K562 (cell line): ENCODE results near the gene IL10. TPM values are rescaled to one million over a fixed set of nuclear protein-coding genes. Genes with fewer than 3 reads are reported as not detected.

Experiments
- ARID1B ChIP-seq: fragments of 450-650 bp; IDR thresholded peaks from 2 replicates; pipeline ENCODE4 v1.6.1; 2016; ENCODE audit warnings: antibody characterized with exemption, mild to moderate bottlenecking, inconsistent platforms
- BCOR ChIP-seq: fragments of 450-650 bp; IDR thresholded peaks from 2 replicates; pipeline ENCODE4 v1.6.1; 2016
- CHD2 ChIP-seq: IDR thresholded peaks from 2 replicates; pipeline ENCODE4 v1.6.1; 2011; ENCODE audit warnings: low read depth, low read length
- COPS2 ChIP-seq: fragments of 450-650 bp; conservative IDR thresholded peaks from 2 replicates; pipeline ENCODE4 v1.6.1; 2016; ENCODE audit warnings: mild to moderate bottlenecking, moderate library complexity
- IFI16 ChIP-seq: fragments of 250-450 bp; sonication (Bioruptor Pico); IDR thresholded peaks from 2 replicates; pipeline ENCODE4 v2.1.2; 2022; ENCODE audit warnings: mild to moderate bottlenecking, inconsistent platforms
- RCOR1 ChIP-seq, 2 experiments: IDR thresholded peaks; 2 replicates each; pipeline ENCODE4 v1.6.1; 2012; ENCODE audit warnings: low read depth in 2 of 2, low read length in 2 of 2, borderline replicate concordance in 1 of 2, improper control_type of control experiment in 1 of 2
- WHSC1 ChIP-seq: IDR thresholded peaks from one replicate; pipeline ENCODE4 v1.6.1; 2012; ENCODE audit warnings: low read length, control low read depth, inconsistent platforms
- XRCC3 ChIP-seq: fragments of 450-650 bp; IDR thresholded peaks from 2 replicates; pipeline ENCODE4 v1.6.1; 2017; ENCODE audit warnings: mild to moderate bottlenecking, moderate library complexity
- ZKSCAN1 ChIP-seq: fragments of 150-350 bp; IDR thresholded peaks from 2 replicates; pipeline ENCODE4 v1.6.1; 2016; ENCODE audit warnings: low read depth, low read length
- ZNF780A ChIP-seq: fragments of 250-450 bp; sonication (Bioruptor Pico); IDR thresholded peaks from 2 replicates; pipeline ENCODE4 v1.5.0; 2021; ENCODE audit warnings: mild to moderate bottlenecking
- polyA plus RNA-seq, 8 experiments: library from polyadenylated mRNA; depleted of rRNA in 4 of 8; stranded (reverse) in 5 of 8; unstranded in 3 of 8; fragments of >200 nt; fragmentation: Nextera tagmentation in 2 of 8; fragmentation: Illumina TruSeq in 1 of 8; extraction: Ambion mirVana in 2 of 8; extraction: Trizol in 1 of 8; gene quantifications; 2 replicates each; pipeline versions ENCODE4 v1.2.1 to v1.2.3, GENCODE V29; 2011 to 2014; ENCODE audit warnings: inconsistent platforms in 1 of 8, missing spikeins in 1 of 8
- total RNA-seq, 7 experiments: library from RNA; depleted of rRNA in 6 of 7; stranded (reverse); fragments of >200 nt in 6 of 7; fragmentation: Illumina TruSeq in 2 of 7; extraction: Trizol in 2 of 7; gene quantifications; 2 replicates each; pipeline versions ENCODE4 v1.2.1 to v1.2.3, GENCODE V29; 2011 to 2021; ENCODE audit warnings: low replicate concordance in 1 of 7
- TF ChIP-seq, protein P1 (sequence below), 2 experiments: fragments of 450-650 bp in 1 of 2; sonication (generic) in 1 of 2; formaldehyde crosslinking in 1 of 2; IDR thresholded peaks; 2 replicates each; pipeline versions ENCODE4 v1.7.1 to v1.9.0; 2016 to 2022; ENCODE audit warnings: inconsistent platforms in 1 of 2, mild to moderate bottlenecking in 1 of 2, missing genetic modification reagents in 1 of 2
- TF ChIP-seq, protein P2 (sequence below): sonication (generic); formaldehyde crosslinking; IDR thresholded peaks from 2 replicates; pipeline ENCODE4 v1.8.0; 2023; ENCODE audit warnings: missing genetic modification reagents, mild to moderate bottlenecking, borderline replicate concordance

The IL10 gene
- total and polyA plus RNA-seq, 9 of the 15 experiments (the other 6 are each of a cell fraction or from before 2014, with no cell fraction given) = 0.29 TPM; not detected in 8

- TF ChIP-seq ZKSCAN1 = 0 out of 2 replicates have a peak, but pooled peaks have one; percentile 26
- no peak for TF ChIP-seq CHD2
- TF ChIP-seq WHSC1 = no peak
- no peak for TF ChIP-seq XRCC3
- no peak for TF ChIP-seq IFI16
- no peak for TF ChIP-seq ARID1B
- TF ChIP-seq RCOR1 (IDR thresholded peaks at IDR 0.05; ENCODE audit: borderline replicate concordance in 1 of 2, low read depth in 2 of 2, low read length in 2 of 2) = peak; percentile 46 to 75; a peak in 2 of 4 replicates
- TF ChIP-seq, protein P1, sequence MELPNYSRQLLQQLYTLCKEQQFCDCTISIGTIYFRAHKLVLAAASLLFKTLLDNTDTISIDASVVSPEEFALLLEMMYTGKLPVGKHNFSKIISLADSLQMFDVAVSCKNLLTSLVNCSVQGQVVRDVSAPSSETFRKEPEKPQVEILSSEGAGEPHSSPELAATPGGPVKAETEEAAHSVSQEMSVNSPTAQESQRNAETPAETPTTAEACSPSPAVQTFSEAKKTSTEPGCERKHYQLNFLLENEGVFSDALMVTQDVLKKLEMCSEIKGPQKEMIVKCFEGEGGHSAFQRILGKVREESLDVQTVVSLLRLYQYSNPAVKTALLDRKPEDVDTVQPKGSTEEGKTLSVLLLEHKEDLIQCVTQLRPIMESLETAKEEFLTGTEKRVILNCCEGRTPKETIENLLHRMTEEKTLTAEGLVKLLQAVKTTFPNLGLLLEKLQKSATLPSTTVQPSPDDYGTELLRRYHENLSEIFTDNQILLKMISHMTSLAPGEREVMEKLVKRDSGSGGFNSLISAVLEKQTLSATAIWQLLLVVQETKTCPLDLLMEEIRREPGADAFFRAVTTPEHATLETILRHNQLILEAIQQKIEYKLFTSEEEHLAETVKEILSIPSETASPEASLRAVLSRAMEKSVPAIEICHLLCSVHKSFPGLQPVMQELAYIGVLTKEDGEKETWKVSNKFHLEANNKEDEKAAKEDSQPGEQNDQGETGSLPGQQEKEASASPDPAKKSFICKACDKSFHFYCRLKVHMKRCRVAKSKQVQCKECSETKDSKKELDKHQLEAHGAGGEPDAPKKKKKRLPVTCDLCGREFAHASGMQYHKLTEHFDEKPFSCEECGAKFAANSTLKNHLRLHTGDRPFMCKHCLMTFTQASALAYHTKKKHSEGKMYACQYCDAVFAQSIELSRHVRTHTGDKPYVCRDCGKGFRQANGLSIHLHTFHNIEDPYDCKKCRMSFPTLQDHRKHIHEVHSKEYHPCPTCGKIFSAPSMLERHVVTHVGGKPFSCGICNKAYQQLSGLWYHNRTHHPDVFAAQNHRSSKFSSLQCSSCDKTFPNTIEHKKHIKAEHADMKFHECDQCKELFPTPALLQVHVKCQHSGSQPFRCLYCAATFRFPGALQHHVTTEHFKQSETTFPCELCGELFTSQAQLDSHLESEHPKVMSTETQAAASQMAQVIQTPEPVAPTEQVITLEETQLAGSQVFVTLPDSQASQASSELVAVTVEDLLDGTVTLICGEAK (IDR thresholded peaks at IDR 0.05) = no peak
- TF ChIP-seq, protein P1 (CRISPR knock-in tag; IDR thresholded peaks at IDR 0.05) = no peak
- no peak for TF ChIP-seq BCOR
- TF ChIP-seq, protein P2, sequence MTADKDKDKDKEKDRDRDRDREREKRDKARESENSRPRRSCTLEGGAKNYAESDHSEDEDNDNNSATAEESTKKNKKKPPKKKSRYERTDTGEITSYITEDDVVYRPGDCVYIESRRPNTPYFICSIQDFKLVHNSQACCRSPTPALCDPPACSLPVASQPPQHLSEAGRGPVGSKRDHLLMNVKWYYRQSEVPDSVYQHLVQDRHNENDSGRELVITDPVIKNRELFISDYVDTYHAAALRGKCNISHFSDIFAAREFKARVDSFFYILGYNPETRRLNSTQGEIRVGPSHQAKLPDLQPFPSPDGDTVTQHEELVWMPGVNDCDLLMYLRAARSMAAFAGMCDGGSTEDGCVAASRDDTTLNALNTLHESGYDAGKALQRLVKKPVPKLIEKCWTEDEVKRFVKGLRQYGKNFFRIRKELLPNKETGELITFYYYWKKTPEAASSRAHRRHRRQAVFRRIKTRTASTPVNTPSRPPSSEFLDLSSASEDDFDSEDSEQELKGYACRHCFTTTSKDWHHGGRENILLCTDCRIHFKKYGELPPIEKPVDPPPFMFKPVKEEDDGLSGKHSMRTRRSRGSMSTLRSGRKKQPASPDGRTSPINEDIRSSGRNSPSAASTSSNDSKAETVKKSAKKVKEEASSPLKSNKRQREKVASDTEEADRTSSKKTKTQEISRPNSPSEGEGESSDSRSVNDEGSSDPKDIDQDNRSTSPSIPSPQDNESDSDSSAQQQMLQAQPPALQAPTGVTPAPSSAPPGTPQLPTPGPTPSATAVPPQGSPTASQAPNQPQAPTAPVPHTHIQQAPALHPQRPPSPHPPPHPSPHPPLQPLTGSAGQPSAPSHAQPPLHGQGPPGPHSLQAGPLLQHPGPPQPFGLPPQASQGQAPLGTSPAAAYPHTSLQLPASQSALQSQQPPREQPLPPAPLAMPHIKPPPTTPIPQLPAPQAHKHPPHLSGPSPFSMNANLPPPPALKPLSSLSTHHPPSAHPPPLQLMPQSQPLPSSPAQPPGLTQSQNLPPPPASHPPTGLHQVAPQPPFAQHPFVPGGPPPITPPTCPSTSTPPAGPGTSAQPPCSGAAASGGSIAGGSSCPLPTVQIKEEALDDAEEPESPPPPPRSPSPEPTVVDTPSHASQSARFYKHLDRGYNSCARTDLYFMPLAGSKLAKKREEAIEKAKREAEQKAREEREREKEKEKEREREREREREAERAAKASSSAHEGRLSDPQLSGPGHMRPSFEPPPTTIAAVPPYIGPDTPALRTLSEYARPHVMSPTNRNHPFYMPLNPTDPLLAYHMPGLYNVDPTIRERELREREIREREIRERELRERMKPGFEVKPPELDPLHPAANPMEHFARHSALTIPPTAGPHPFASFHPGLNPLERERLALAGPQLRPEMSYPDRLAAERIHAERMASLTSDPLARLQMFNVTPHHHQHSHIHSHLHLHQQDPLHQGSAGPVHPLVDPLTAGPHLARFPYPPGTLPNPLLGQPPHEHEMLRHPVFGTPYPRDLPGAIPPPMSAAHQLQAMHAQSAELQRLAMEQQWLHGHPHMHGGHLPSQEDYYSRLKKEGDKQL (CRISPR knock-in tag) = no peak
- TF ChIP-seq ZNF780A = no peak
- no peak for TF ChIP-seq COPS2
These were observed 47.0 kb downstream of the IL10 start (continued) for GRCh38 chr1:206725109-206725963.
